Fibroblast of lung (primary cell): Measurements from ENCODE around the gene SAP25. TPM values are rescaled to one million over a fixed set of nuclear protein-coding genes. Genes with fewer than 3 reads are reported as not detected.

Experiments used
- DNase-seq, 2 donors: peaks; one replicate each; pipeline versions ENCODE4 v3.0.0 to v3.0.0-alpha.2; 2010; ENCODE audit warnings: low read depth in 2 of 2
- H2AFZ ChIP-seq: 2 replicates; pipeline ENCODE4 v1.5.1; 2012; ENCODE audit warnings: low read length, control low read depth, inconsistent platforms
- H3K27ac ChIP-seq: 2 replicates; pipeline ENCODE4 v1.5.1; 2011; ENCODE audit warnings: low read length, control low read depth; ENCODE audit not compliant: insufficient read depth
- H3K27me3 ChIP-seq: 2 replicates; pipeline ENCODE4 v1.5.1; 2011; ENCODE audit warnings: mild to moderate bottlenecking, low read length; ENCODE audit not compliant: control insufficient read depth, insufficient read depth
- H3K36me3 ChIP-seq: 2 replicates; pipeline ENCODE4 v1.5.1; 2011; ENCODE audit warnings: low read length; ENCODE audit not compliant: control insufficient read depth, insufficient read depth
- H3K4me1 ChIP-seq: 2 replicates; pipeline ENCODE4 v1.5.1; 2011; ENCODE audit warnings: low read length; ENCODE audit not compliant: control insufficient read depth, insufficient read depth; ENCODE audit errors: extremely low read depth
- H3K4me2 ChIP-seq: 2 replicates; pipeline ENCODE4 v1.5.1; 2011; ENCODE audit warnings: low read length, control low read depth; ENCODE audit not compliant: insufficient read depth; ENCODE audit errors: extremely low read depth
- H3K4me3 ChIP-seq, 4 experiments: fragments of 200-600 bp in 1 of 4; sonication (generic) in 1 of 4; replicated peaks in 1 of 4; 2 replicates each; pipeline ENCODE4 v1.5.1; 2011 to 2016; ENCODE audit warnings: low read length in 4 of 4, low read depth in 3 of 4, mild to moderate bottlenecking in 3 of 4, control low read depth in 2 of 4, inconsistent platforms in 1 of 4, mixed read lengths in 1 of 4; ENCODE audit not compliant: insufficient read depth in 1 of 4; ENCODE audit errors: control extremely low read depth in 1 of 4
- H3K79me2 ChIP-seq: 2 replicates; pipeline ENCODE4 v1.5.1; 2012; ENCODE audit warnings: mild to moderate bottlenecking, low read length, inconsistent platforms; ENCODE audit not compliant: control insufficient read depth, insufficient read depth
- H3K9ac ChIP-seq: 2 replicates; pipeline ENCODE4 v1.5.1; 2011; ENCODE audit warnings: mild to moderate bottlenecking, low read length, control low read depth; ENCODE audit not compliant: insufficient read depth
- H3K9me3 ChIP-seq: 2 replicates; pipeline ENCODE4 v1.5.1; 2012; ENCODE audit warnings: low read depth, low read length; ENCODE audit not compliant: control insufficient read depth, insufficient read depth
- H4K20me1 ChIP-seq: 2 replicates; pipeline ENCODE4 v1.5.1; 2011; ENCODE audit warnings: low read length; ENCODE audit not compliant: control insufficient read depth, insufficient read depth; ENCODE audit errors: extremely low read depth
- EZH2 ChIP-seq: IDR thresholded peaks from 2 replicates; pipeline ENCODE4 v1.5.1; 2012; ENCODE audit warnings: low read length, control low read depth, mild to moderate bottlenecking; ENCODE audit errors: missing control alignments
- polyA plus RNA-seq, 2 donors: library from polyadenylated mRNA; depleted of rRNA in 1 of 2; stranded (reverse) in 1 of 2; unstranded in 1 of 2; fragments of >200 nt; gene quantifications; 2 replicates each; pipeline ENCODE4 v1.2.1, GENCODE V29; 2011 to 2012; ENCODE audit warnings: missing spikeins in 1 of 2
- total RNA-seq: library from RNA; depleted of rRNA; stranded (reverse); fragments of >200 nt; gene quantifications from 2 replicates; pipeline ENCODE4 v1.2.1, GENCODE V29; 2014
- TF ChIP-seq, protein P1 (sequence below), 2 donors: IDR thresholded peaks in 1 of 2; conservative IDR thresholded peaks in 1 of 2; 1 replicate in 1 of 2; 2 replicates in 1 of 2; pipeline ENCODE4 v1.5.1; 2011 to 2012; ENCODE audit warnings: low read length in 2 of 2, control low read depth in 1 of 2, inconsistent platforms in 1 of 2, low read depth in 1 of 2, mild to moderate bottlenecking in 1 of 2

The SAP25 gene
- total and polyA plus RNA-seq, 2 donors (not counting 1 experiment from before 2014, with no cell fraction given) = 0.22 TPM; not detected in 1

DNA sequence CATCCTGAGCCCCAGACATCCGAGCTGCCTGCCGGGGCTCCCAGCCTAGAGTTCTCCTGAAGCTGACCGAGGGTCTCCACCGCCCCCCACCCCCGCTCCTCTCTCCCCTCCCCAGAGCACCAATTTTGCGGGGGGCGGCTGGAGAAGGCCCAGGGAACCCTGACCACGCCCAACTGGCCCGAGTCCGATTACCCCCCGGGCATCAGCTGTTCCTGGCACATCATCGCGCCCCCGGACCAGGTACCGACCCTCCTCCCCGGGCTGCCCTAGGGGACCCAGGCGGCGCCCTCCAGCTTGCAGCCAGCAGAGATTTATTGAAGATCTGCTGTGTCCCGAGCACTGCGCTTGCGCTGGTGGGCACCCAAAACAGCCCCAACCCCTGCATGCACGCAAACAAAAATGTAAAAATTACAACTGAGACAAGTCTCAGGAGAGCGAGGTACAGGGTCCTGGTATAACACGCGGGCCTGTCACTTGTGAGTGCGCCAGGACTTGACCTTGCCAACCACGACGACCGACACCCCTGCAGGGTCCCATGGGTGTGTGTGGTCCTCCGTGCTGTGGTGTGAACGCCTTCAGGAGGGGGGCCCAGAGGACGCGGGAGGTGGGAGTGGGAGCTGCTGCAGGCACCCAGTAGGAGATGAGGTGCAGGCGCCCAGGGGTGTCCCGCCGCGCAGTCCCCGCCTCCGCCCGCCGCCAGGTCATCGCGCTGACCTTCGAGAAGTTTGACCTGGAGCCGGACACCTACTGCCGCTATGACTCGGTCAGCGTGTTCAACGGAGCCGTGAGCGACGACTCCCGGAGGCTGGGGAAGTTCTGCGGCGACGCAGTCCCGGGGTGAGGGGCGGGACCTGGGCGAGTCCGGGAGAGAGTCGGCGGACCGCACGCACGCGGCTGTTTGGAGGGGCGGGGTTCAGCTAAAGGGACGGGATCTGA lies 31.5 kb upstream of the SAP25 start:
- Histone ChIP-seq H3K27me3 (no peaks in the 10 kb centered on the region), H3K4me2 (peak overlapping the region; percentile 68), H3K4me1 (peaks cover 4% of the 10 kb centered on the region), H4K20me1 (no peaks in the 10 kb centered on the region), H3K27ac (no peak overlapping the region), H3K79me2 (peaks cover 20% of the 10 kb centered on the region), H3K9me3 (no peaks in the 10 kb centered on the region), H2AFZ (no peak overlapping the region), H3K4me3 (peak overlapping the region in 3 of 4 experiments; percentile 53 to 98 (median 64)), H3K36me3 (peaks cover 19% of the 10 kb centered on the region), H3K9ac (no peak overlapping the region)
- DNase-seq = no peak
- TF ChIP-seq, protein P1, sequence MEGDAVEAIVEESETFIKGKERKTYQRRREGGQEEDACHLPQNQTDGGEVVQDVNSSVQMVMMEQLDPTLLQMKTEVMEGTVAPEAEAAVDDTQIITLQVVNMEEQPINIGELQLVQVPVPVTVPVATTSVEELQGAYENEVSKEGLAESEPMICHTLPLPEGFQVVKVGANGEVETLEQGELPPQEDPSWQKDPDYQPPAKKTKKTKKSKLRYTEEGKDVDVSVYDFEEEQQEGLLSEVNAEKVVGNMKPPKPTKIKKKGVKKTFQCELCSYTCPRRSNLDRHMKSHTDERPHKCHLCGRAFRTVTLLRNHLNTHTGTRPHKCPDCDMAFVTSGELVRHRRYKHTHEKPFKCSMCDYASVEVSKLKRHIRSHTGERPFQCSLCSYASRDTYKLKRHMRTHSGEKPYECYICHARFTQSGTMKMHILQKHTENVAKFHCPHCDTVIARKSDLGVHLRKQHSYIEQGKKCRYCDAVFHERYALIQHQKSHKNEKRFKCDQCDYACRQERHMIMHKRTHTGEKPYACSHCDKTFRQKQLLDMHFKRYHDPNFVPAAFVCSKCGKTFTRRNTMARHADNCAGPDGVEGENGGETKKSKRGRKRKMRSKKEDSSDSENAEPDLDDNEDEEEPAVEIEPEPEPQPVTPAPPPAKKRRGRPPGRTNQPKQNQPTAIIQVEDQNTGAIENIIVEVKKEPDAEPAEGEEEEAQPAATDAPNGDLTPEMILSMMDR (conservative IDR thresholded peaks at IDR 0.05 in 1 of 2, IDR thresholded peaks at IDR 0.05 in 1 of 2; ENCODE audit: low read depth in 1 of 2, low read length in 2 of 2) = no peak
- TF ChIP-seq EZH2 = no peak

DNA sequence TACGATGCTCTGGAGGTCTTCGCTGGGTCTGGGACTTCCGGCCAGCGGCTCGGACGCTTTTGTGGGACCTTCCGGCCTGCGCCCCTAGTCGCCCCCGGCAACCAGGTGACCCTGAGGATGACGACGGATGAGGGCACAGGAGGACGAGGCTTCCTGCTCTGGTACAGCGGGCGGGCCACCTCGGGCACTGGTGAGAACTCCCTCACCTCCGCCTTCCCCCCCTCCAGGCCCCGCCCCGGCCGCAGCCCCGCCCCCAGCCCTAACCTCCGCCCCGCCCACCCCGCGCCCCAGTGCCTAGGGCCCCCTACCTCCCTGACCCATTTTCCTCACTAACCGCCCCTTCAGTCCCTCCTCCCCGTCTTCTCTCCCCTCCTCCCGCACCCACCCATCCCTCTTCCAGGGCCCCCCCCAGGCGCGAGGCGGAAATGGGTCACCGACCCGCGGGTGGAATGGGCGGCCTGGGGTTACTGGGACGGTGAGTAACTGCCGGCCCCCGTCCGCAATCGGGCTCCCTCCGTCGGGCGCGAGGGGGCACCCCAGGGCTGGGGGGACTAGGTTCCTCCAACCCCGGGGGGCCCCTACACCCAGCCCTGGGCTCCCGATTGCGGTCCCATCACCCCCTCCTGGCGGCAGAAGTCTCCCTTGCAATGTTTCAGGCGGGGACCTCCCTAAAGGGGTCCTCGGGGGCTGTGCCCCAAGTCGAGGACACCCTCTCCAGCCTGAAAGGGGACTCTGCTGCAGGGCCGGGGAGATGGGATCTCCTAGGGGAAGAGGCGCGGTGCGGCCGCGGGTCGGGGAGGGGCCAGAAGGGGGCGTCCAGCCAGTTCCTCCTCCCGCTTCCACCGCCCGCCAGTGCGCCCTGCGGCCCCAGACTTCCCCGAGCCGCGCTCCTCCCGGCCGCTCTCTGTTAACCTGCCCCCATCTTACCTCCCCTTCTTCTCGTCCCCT lies 30.6 kb upstream of the SAP25 start:
- Histone ChIP-seq H4K20me1 (no peaks in the 10 kb centered on the region), H3K4me2 (peak overlapping the region; percentile 92), H3K9ac (peak overlapping the region; percentile 60), H3K4me3 (peak overlapping the region; percentile 65 to 98 (median 92)), H3K4me1 (peaks cover 4% of the 10 kb centered on the region), H3K9me3 (no peaks in the 10 kb centered on the region), H2AFZ (no peak overlapping the region), H3K27ac (peak overlapping the region; percentile 79), H3K36me3 (peaks cover 19% of the 10 kb centered on the region), H3K79me2 (peaks cover 20% of the 10 kb centered on the region), H3K27me3 (no peaks in the 10 kb centered on the region)
- peak; percentile 71 for DNase-seq
- TF ChIP-seq, protein P1 (conservative IDR thresholded peaks at IDR 0.05 in 1 of 2, IDR thresholded peaks at IDR 0.05 in 1 of 2; ENCODE audit: low read depth in 1 of 2, low read length in 2 of 2) = peak; percentile 30 to 33
- no peak for TF ChIP-seq EZH2

DNA sequence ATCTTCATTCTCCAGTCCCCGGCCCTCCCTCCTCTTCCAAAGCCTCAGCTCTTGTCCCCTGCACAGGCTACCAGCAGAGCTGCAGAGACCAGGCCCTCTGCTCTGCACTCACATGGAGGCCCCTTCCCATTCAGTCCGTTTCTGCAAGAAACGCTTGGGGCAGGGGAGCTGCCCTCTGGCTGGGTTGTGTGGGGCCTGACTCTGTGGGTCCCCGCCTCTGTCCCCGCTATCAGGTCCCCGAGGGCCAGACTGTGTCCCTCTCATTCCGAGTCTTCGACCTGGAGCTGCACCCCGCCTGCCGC lies 30.0 kb upstream of the SAP25 start:
- peak overlapping the region; percentile 92 for H3K4me2 ChIP-seq
- H3K27ac ChIP-seq = peak overlapping the region; percentile 79
- H3K4me3 ChIP-seq = peak overlapping the region; percentile 65 to 98 (median 92)
- H2AFZ ChIP-seq = no peak overlapping the region
- peaks cover 19% of the 10 kb centered on the region for H3K36me3 ChIP-seq
- H3K27me3 ChIP-seq = no peaks in the 10 kb centered on the region
- H3K9me3 ChIP-seq = no peaks in the 10 kb centered on the region
- H3K9ac ChIP-seq = peak overlapping the region; percentile 60
- H3K79me2 ChIP-seq = peaks cover 20% of the 10 kb centered on the region
- DNase-seq = peak; percentile 35 to 48
- TF ChIP-seq, protein P1 (conservative IDR thresholded peaks at IDR 0.05 in 1 of 2, IDR thresholded peaks at IDR 0.05 in 1 of 2; ENCODE audit: low read depth in 1 of 2, low read length in 2 of 2) = no peak
- no peak for TF ChIP-seq EZH2
- peaks cover 4% of the 10 kb centered on the region for H3K4me1 ChIP-seq
- H4K20me1 ChIP-seq = no peaks in the 10 kb centered on the region
